ENCODE measurements around the gene AZI2.

AZI2 gene

DNA sequence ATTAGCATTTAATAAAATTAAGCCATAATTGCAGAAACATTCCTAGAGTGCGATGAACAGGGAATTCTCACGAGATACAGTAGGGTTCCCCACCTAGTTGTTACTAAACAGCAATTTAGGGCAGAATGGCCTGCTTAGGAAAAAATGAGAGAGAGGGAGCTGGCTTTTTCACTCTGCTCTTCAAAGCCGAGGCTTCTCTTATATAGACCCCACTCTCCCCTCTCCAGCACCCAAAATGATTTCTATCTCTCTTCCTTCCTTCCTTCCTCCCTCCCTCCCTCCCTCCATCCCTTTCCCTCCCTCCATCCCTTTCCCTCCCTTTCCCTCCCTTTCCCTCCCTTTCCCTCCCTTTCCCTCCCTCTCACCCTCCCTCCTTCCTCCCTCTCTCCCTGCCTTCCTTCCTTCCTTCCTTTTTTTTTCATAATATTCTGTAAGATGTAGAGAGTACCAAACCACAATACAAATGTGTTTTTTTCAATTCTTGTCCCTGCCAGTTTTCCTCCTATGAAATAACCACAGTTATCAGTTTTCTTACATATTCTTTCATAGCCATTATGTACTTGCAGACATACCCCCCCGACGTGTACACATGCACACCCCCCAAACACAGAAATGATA, 48.2 kb downstream of the AZI2 start:
- H3K9me2 ChIP-seq (ENCODE audit: low read depth, low read length): no peaks in the 10 kb centered on the region
- H3K79me2 ChIP-seq (ENCODE audit: insufficient read depth, low read length): no peaks in the 10 kb centered on the region
- H3K36me3 ChIP-seq (ENCODE audit: insufficient read depth, low read length): 0 out of 2 replicates have a peak, but pooled peaks cover 3% of the 10 kb centered on the region
- H3K9me3 ChIP-seq (ENCODE audit: low read length): no peaks in the 10 kb centered on the region
- no peak overlapping the region for H3K4me3 ChIP-seq (ENCODE audit: low read depth, low read length, poor library complexity, severe bottlenecking)
- no peak overlapping the region for H3K4me2 ChIP-seq (ENCODE audit: low read length)
- H3K4me1 ChIP-seq (ENCODE audit: insufficient read depth, low read length, severe bottlenecking): no peaks in the 10 kb centered on the region
- no peaks in the 10 kb centered on the region for H3F3A ChIP-seq (ENCODE audit: insufficient read depth, low read length)
- no peaks in the 10 kb centered on the region for H3K27me3 ChIP-seq (ENCODE audit: insufficient read depth, low read length)
- H3K9ac ChIP-seq (ENCODE audit: low read length): no peak overlapping the region
- TF ChIP-seq EZH2 (IDR thresholded peaks at IDR 0.05; ENCODE audit: borderline replicate concordance, low read length): no peak
- TF ChIP-seq, protein P1, sequence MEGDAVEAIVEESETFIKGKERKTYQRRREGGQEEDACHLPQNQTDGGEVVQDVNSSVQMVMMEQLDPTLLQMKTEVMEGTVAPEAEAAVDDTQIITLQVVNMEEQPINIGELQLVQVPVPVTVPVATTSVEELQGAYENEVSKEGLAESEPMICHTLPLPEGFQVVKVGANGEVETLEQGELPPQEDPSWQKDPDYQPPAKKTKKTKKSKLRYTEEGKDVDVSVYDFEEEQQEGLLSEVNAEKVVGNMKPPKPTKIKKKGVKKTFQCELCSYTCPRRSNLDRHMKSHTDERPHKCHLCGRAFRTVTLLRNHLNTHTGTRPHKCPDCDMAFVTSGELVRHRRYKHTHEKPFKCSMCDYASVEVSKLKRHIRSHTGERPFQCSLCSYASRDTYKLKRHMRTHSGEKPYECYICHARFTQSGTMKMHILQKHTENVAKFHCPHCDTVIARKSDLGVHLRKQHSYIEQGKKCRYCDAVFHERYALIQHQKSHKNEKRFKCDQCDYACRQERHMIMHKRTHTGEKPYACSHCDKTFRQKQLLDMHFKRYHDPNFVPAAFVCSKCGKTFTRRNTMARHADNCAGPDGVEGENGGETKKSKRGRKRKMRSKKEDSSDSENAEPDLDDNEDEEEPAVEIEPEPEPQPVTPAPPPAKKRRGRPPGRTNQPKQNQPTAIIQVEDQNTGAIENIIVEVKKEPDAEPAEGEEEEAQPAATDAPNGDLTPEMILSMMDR (IDR thresholded peaks at IDR 0.05; ENCODE audit: low read length): no peak
- no peak overlapping the region for H3K27ac ChIP-seq (ENCODE audit: low read depth, low read length, poor library complexity, severe bottlenecking)
- no peak overlapping the region for H2AFZ ChIP-seq (ENCODE audit: low read length)
- H4K20me1 ChIP-seq (ENCODE audit: insufficient read depth, low read length): no peaks in the 10 kb centered on the region

DNA sequence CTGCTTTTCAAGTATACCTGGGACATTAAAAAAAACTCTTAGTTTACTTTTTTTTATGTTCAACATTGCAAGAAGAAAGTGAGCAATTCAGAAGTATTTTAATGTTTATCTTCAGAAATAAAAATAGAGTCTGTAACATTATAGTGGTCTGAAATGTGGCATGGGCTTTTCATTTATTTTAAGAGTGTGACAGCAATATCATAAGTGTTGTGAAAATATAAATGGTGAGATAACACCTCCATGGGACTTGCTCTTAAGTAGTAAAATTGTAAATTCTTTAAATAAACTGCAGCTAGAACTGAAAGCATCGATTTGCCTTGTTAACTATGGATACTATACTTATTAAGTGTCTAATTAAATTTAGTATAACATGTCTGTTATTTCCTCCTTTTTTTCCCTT, 48.9 kb downstream of the AZI2 start:
- Histone ChIP-seq H3K9me2 (ENCODE audit: low read depth, low read length) (no peaks in the 10 kb centered on the region), H3K79me2 (ENCODE audit: insufficient read depth, low read length) (no peaks in the 10 kb centered on the region), H3F3A (ENCODE audit: insufficient read depth, low read length) (no peaks in the 10 kb centered on the region), H3K4me1 (ENCODE audit: insufficient read depth, low read length, severe bottlenecking) (no peaks in the 10 kb centered on the region), H3K27ac (ENCODE audit: low read depth, low read length, poor library complexity, severe bottlenecking) (no peak overlapping the region), H3K27me3 (ENCODE audit: insufficient read depth, low read length) (no peaks in the 10 kb centered on the region), H3K9me3 (ENCODE audit: low read length) (no peaks in the 10 kb centered on the region), H2AFZ (ENCODE audit: low read length) (no peak overlapping the region), H4K20me1 (ENCODE audit: insufficient read depth, low read length) (no peaks in the 10 kb centered on the region), H3K36me3 (ENCODE audit: insufficient read depth, low read length) (0 out of 2 replicates have a peak, but pooled peaks cover 3% of the 10 kb centered on the region), H3K9ac (ENCODE audit: low read length) (no peak overlapping the region), H3K4me2 (ENCODE audit: low read length) (no peak overlapping the region), H3K4me3 (ENCODE audit: low read depth, low read length, poor library complexity, severe bottlenecking) (no peak overlapping the region)
- TF ChIP-seq, protein P1 (IDR thresholded peaks at IDR 0.05; ENCODE audit: low read length): no peak
- TF ChIP-seq EZH2 (IDR thresholded peaks at IDR 0.05; ENCODE audit: borderline replicate concordance, low read length): no peak

- H3K4me1 ChIP-seq (ENCODE audit: insufficient read depth, low read length, severe bottlenecking): no peaks in the 10 kb centered on the region
- no peak overlapping the region for H3K9ac ChIP-seq (ENCODE audit: low read length)
- H3K36me3 ChIP-seq (ENCODE audit: insufficient read depth, low read length): peaks cover 3% of the 10 kb centered on the region; the same call in 1 of the 2 replicates
- H3K27ac ChIP-seq (ENCODE audit: low read depth, low read length, poor library complexity, severe bottlenecking): no peak overlapping the region
- H3K4me2 ChIP-seq (ENCODE audit: low read length): no peak overlapping the region
- no peaks in the 10 kb centered on the region for H4K20me1 ChIP-seq (ENCODE audit: insufficient read depth, low read length)
- H3K79me2 ChIP-seq (ENCODE audit: insufficient read depth, low read length): no peaks in the 10 kb centered on the region
- no peak overlapping the region for H2AFZ ChIP-seq (ENCODE audit: low read length)
- no peak overlapping the region for H3K4me3 ChIP-seq (ENCODE audit: low read depth, low read length, poor library complexity, severe bottlenecking)
- no peaks in the 10 kb centered on the region for H3K9me3 ChIP-seq (ENCODE audit: low read length)
- no peaks in the 10 kb centered on the region for H3K27me3 ChIP-seq (ENCODE audit: insufficient read depth, low read length)
- no peak for TF ChIP-seq EZH2 (IDR thresholded peaks at IDR 0.05; ENCODE audit: borderline replicate concordance, low read length)
- TF ChIP-seq, protein P1 (IDR thresholded peaks at IDR 0.05; ENCODE audit: low read length): no peak
- no peaks in the 10 kb centered on the region for H3K9me2 ChIP-seq (ENCODE audit: low read depth, low read length)
- H3F3A ChIP-seq (ENCODE audit: insufficient read depth, low read length): no peaks in the 10 kb centered on the region
Measured at GRCh38 chr3:28295898-28296490, 52.6 kb downstream of the AZI2 start.
